HEK293 (cell line): ENCODE measurements around the gene RNF222.

Experiments
- CTCF ChIA-PET: fragments of 350-600 bp; formaldehyde crosslinking; extraction: SDS; loops from one replicate; lab custom pipeline; 2021; ENCODE audit warnings: antibody characterized with exemption; lab: Yijun Ruan, JAX
- POLR2A ChIA-PET: fragments of 300-600 bp; formaldehyde crosslinking; extraction: SDS; loops from one replicate; lab custom pipeline; 2020; ENCODE audit warnings: antibody characterized with exemption, inconsistent platforms; lab: Yijun Ruan, JAX
- H3K27ac ChIP-seq: fragments of 200-500 bp; sonication (Bioruptor generic); 2 replicates; pipeline ENCODE4 v1.5.1; 2014; ENCODE audit warnings: low read depth, low read length, control low read depth, inconsistent platforms; ENCODE audit errors: extremely low read depth
- H3K36me3 ChIP-seq, 2 experiments: fragments of 200-500 bp in 1 of 2; sonication (Bioruptor generic) in 1 of 2; 1 replicate in 1 of 2; 2 replicates in 1 of 2; pipeline ENCODE4 v1.5.1; 2014 to 2017; ENCODE audit warnings: inconsistent platforms in 2 of 2, low read length in 2 of 2; ENCODE audit not compliant: control insufficient read depth in 2 of 2, insufficient read depth in 1 of 2
- H3K4me1 ChIP-seq: fragments of 200-500 bp; sonication (Bioruptor generic); 2 replicates; pipeline ENCODE4 v1.5.1; 2014; ENCODE audit warnings: mild to moderate bottlenecking, low read length, inconsistent platforms; ENCODE audit not compliant: control insufficient read depth, insufficient read depth
- H3K4me3 ChIP-seq: 2 replicates; pipeline ENCODE4 v1.5.1; 2011; ENCODE audit warnings: low read depth, mild to moderate bottlenecking, control low read depth, low read length, moderate library complexity
- H3K9me3 ChIP-seq: fragments of 200-500 bp; sonication (Bioruptor generic); 2 replicates; pipeline ENCODE4 v1.5.1; 2014; ENCODE audit warnings: low read depth, low read length, inconsistent platforms; ENCODE audit not compliant: control insufficient read depth, insufficient read depth
- GLIS2 ChIP-seq: fragments of 450-650 bp; formaldehyde crosslinking; IDR thresholded peaks from 2 replicates; pipeline ENCODE4 v1.5.1; 2016; ENCODE audit warnings: missing biosample characterization, missing genetic modification characterization
- IKZF3 ChIP-seq: fragments of 450-650 bp; IDR thresholded peaks from 2 replicates; pipeline ENCODE4 v1.5.0; 2018; ENCODE audit warnings: missing biosample characterization, mild to moderate bottlenecking, missing genetic modification characterization, moderate library complexity
- KLF1 ChIP-seq: fragments of 450-650 bp; formaldehyde crosslinking; IDR thresholded peaks from 2 replicates; pipeline ENCODE4 v1.5.1; 2016; ENCODE audit warnings: missing biosample characterization, missing genetic modification characterization
- KLF8 ChIP-seq: fragments of 450-650 bp; formaldehyde crosslinking; IDR thresholded peaks from 2 replicates; pipeline ENCODE4 v1.5.1; 2016; ENCODE audit warnings: missing biosample characterization, missing genetic modification characterization
- OSR2 ChIP-seq: fragments of 450-650 bp; formaldehyde crosslinking; IDR thresholded peaks from 2 replicates; pipeline ENCODE4 v1.5.1; 2016; ENCODE audit warnings: missing biosample characterization, missing genetic modification characterization
- PATZ1 ChIP-seq: fragments of 450-650 bp; formaldehyde crosslinking; IDR thresholded peaks from 2 replicates; pipeline ENCODE4 v1.5.1; 2016; ENCODE audit warnings: missing biosample characterization, missing genetic modification characterization
- SP7 ChIP-seq: fragments of 450-650 bp; formaldehyde crosslinking; IDR thresholded peaks from 2 replicates; pipeline ENCODE4 v1.5.1; 2016; ENCODE audit warnings: missing biosample characterization, missing genetic modification characterization
- ZBTB17 ChIP-seq: fragments of 450-650 bp; formaldehyde crosslinking; IDR thresholded peaks from 2 replicates; pipeline ENCODE4 v1.5.1; 2016; ENCODE audit warnings: missing biosample characterization, missing genetic modification characterization
- ZBTB20 ChIP-seq: fragments of 450-650 bp; formaldehyde crosslinking; IDR thresholded peaks from 2 replicates; pipeline ENCODE4 v1.5.1; 2016; ENCODE audit warnings: missing biosample characterization, missing genetic modification characterization
- ZBTB21 ChIP-seq: fragments of 450-650 bp; formaldehyde crosslinking; IDR thresholded peaks from 2 replicates; pipeline ENCODE4 v1.5.1; 2017; ENCODE audit warnings: missing biosample characterization, missing genetic modification characterization
- ZEB2 ChIP-seq: fragments of 450-650 bp; formaldehyde crosslinking; IDR thresholded peaks from 2 replicates; pipeline ENCODE4 v1.5.1; 2016; ENCODE audit warnings: missing biosample characterization, missing genetic modification characterization
- ZNF140 ChIP-seq: fragments of 450-650 bp; formaldehyde crosslinking; IDR thresholded peaks from 2 replicates; pipeline ENCODE4 v1.5.1; 2016; ENCODE audit warnings: missing biosample characterization, missing genetic modification characterization
- ZNF223 ChIP-seq: fragments of 450-650 bp; formaldehyde crosslinking; IDR thresholded peaks from 2 replicates; pipeline ENCODE4 v1.5.1; 2016; ENCODE audit warnings: missing biosample characterization, missing genetic modification characterization
- ZNF239 ChIP-seq: fragments of 450-650 bp; formaldehyde crosslinking; IDR thresholded peaks from 2 replicates; pipeline ENCODE4 v1.5.1; 2016; ENCODE audit warnings: missing biosample characterization, missing genetic modification characterization
- ZNF311 ChIP-seq: fragments of 450-650 bp; formaldehyde crosslinking; IDR thresholded peaks from 2 replicates; pipeline ENCODE4 v1.5.1; 2017; ENCODE audit warnings: missing biosample characterization, missing genetic modification characterization, borderline replicate concordance
- ZNF366 ChIP-seq: fragments of 450-650 bp; formaldehyde crosslinking; conservative IDR thresholded peaks from 2 replicates; pipeline ENCODE4 v1.5.1; 2016; ENCODE audit warnings: missing biosample characterization, missing genetic modification characterization
- ZNF394 ChIP-seq: fragments of 450-650 bp; formaldehyde crosslinking; IDR thresholded peaks from 2 replicates; pipeline ENCODE4 v1.5.1; 2016; ENCODE audit warnings: missing biosample characterization, missing genetic modification characterization, mild to moderate bottlenecking, moderate library complexity, borderline replicate concordance
- ZNF423 ChIP-seq: fragments of 450-650 bp; formaldehyde crosslinking; IDR thresholded peaks from 2 replicates; pipeline ENCODE4 v1.5.1; 2016; ENCODE audit warnings: missing biosample characterization, missing genetic modification characterization
- ZNF555 ChIP-seq: fragments of 450-650 bp; formaldehyde crosslinking; conservative IDR thresholded peaks from 2 replicates; pipeline ENCODE4 v1.5.1; 2017; ENCODE audit warnings: missing biosample characterization, mild to moderate bottlenecking, missing genetic modification characterization, inconsistent platforms
- ZNF571 ChIP-seq: fragments of 450-650 bp; formaldehyde crosslinking; IDR thresholded peaks from 2 replicates; pipeline ENCODE4 v1.5.0; 2017; ENCODE audit warnings: missing biosample characterization, missing genetic modification characterization
- ZNF629 ChIP-seq: fragments of 450-650 bp; formaldehyde crosslinking; IDR thresholded peaks from 2 replicates; pipeline ENCODE4 v1.5.1; 2017; ENCODE audit warnings: missing biosample characterization, missing genetic modification characterization
- ZNF639 ChIP-seq: fragments of 450-650 bp; formaldehyde crosslinking; IDR thresholded peaks from 2 replicates; pipeline ENCODE4 v1.5.1; 2016; ENCODE audit warnings: missing biosample characterization, missing genetic modification characterization
- ZNF645 ChIP-seq: fragments of 450-650 bp; formaldehyde crosslinking; IDR thresholded peaks from 2 replicates; pipeline ENCODE4; 2016; ENCODE audit warnings: missing biosample characterization, missing genetic modification characterization
- ZNF664 ChIP-seq: fragments of 450-650 bp; formaldehyde crosslinking; IDR thresholded peaks from 2 replicates; pipeline ENCODE4 v1.5.1; 2016; ENCODE audit warnings: missing biosample characterization, missing genetic modification characterization
- ZNF747 ChIP-seq: fragments of 450-650 bp; formaldehyde crosslinking; IDR thresholded peaks from 2 replicates; pipeline ENCODE4 v1.5.1; 2016; ENCODE audit warnings: missing biosample characterization, missing genetic modification characterization
- ZNF837 ChIP-seq: fragments of 450-650 bp; formaldehyde crosslinking; IDR thresholded peaks from 2 replicates; pipeline ENCODE4 v1.5.1; 2016; ENCODE audit warnings: missing biosample characterization, missing genetic modification characterization
- TF ChIP-seq, protein P1 (sequence below): fragments of 450-650 bp; formaldehyde crosslinking; IDR thresholded peaks from 2 replicates; pipeline ENCODE4 v1.5.1; 2016; ENCODE audit warnings: missing biosample characterization, missing genetic modification characterization
- TF ChIP-seq, protein P2 (sequence below): fragments of 450-650 bp; formaldehyde crosslinking; IDR thresholded peaks from 2 replicates; pipeline ENCODE4 v1.5.1; 2016; ENCODE audit warnings: missing biosample characterization, missing genetic modification characterization
- TF ChIP-seq, protein P3 (sequence below): fragments of 450-650 bp; formaldehyde crosslinking; IDR thresholded peaks from 2 replicates; pipeline ENCODE4 v1.5.1; 2016; ENCODE audit warnings: missing biosample characterization, missing genetic modification characterization

Gene RNF222

DNA sequence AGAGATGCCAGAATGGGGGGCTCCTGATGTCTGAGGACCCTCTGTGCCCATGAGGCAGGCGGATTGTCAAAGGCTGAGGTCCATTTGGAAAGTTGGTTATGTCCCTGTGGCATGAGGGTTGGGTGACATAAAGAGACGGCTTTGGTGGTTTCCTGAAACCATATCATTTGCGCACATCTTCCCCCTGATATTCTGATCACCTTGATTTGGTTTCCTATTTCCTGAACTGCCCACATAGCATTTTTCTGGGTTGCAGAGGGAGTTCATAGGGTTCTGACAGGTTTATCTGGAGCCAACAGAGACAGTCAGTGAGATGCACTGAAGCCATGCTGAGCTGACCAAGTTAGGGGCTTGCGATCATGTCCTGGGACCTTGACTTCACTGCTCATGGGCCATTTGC is 15.7 kb upstream of the RNF222 start (continued):
- TF ChIP-seq ZNF239 (tag by site-specific recombination) (no peak), IKZF3 (tag by site-specific recombination) (no peak), ZNF140 (tag by site-specific recombination) (no peak), ZNF747 (tag by site-specific recombination) (no peak), ZNF664 (tag by site-specific recombination) (no peak)
- TF ChIP-seq, protein P1, sequence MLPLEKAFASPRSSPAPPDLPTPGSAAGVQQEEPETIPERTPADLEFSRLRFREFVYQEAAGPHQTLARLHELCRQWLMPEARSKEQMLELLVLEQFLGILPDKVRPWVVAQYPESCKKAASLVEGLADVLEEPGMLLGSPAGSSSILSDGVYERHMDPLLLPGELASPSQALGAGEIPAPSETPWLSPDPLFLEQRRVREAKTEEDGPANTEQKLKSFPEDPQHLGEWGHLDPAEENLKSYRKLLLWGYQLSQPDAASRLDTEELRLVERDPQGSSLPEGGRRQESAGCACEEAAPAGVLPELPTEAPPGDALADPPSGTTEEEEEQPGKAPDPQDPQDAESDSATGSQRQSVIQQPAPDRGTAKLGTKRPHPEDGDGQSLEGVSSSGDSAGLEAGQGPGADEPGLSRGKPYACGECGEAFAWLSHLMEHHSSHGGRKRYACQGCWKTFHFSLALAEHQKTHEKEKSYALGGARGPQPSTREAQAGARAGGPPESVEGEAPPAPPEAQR (tag by site-specific recombination): no peak

DNA sequence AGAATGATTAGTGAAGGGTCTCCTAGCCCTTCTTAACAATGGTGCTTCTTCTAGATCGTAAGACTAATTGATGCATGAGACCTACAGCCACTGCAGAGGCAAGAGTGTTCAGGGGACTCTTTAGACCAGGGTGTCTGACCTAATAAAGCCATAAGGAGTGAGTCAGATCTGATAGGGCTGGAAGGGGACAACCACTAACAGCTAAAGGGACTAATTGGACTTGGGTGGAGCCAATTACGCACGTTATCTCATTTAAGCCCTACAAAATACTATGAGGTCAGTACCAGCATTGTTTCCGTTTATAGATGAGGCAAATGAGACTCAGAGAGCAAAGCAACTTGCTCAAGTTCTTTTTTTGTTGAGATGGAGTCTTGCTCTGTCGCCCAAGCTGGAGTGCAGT is 14.5 kb upstream of the RNF222 start:
- no peaks in the 10 kb centered on the region for H3K4me1 ChIP-seq
- no peak overlapping the region for H3K27ac ChIP-seq
- POLR2A ChIA-PET: interaction anchor here (1.7 kb wide), 1 partner anchor 24 kb away, joined by 4 read pairs; the partner anchor contains the start of gene NDEL1
- no peaks in the 10 kb centered on the region for H3K36me3 ChIP-seq
- H3K9me3 ChIP-seq: no peaks in the 10 kb centered on the region
- CTCF ChIA-PET: interaction anchor here (1.5 to 1.8 kb wide), 3 partner anchors 23 to 373 kb away, joined by 4 to 6 read pairs (median 4); partner anchors contain the start of gene NDEL1
- H3K4me3 ChIP-seq: no peak overlapping the region
- TF ChIP-seq PATZ1 (peak; percentile 29; the same call in 1 of the 2 replicates), ZNF555 (tag by site-specific recombination) (no peak), ZNF394 (tag by site-specific recombination) (no peak), KLF8 (tag by site-specific recombination) (no peak), KLF1 (tag by site-specific recombination) (peak; percentile 38; the same call in 1 of the 2 replicates), ZNF223 (tag by site-specific recombination) (no peak), ZNF311 (tag by site-specific recombination) (no peak), GLIS2 (0 out of 2 replicates have a peak, but pooled peaks have one; percentile 19), ZNF366 (0 out of 2 replicates have a peak, but pooled peaks have one; percentile 24), ZBTB20 (tag by site-specific recombination) (no peak), ZNF664 (tag by site-specific recombination) (peak; percentile 78), ZNF639 (tag by site-specific recombination) (peak; percentile 47; the same call in 1 of the 2 replicates), ZNF423 (no peak), ZBTB17 (tag by site-specific recombination) (no peak), ZBTB21 (tag by site-specific recombination) (peak; percentile 69), ZEB2 (tag by site-specific recombination) (peak; percentile 52; the same call in 1 of the 2 replicates), ZNF837 (no peak), ZNF629 (peak; percentile 90), SP7 (tag by site-specific recombination) (0 out of 2 replicates have a peak, but pooled peaks have one; percentile 16), OSR2 (peak; percentile 59), ZNF645 (tag by site-specific recombination) (no peak), ZNF571 (no peak)
- TF ChIP-seq, protein P2, sequence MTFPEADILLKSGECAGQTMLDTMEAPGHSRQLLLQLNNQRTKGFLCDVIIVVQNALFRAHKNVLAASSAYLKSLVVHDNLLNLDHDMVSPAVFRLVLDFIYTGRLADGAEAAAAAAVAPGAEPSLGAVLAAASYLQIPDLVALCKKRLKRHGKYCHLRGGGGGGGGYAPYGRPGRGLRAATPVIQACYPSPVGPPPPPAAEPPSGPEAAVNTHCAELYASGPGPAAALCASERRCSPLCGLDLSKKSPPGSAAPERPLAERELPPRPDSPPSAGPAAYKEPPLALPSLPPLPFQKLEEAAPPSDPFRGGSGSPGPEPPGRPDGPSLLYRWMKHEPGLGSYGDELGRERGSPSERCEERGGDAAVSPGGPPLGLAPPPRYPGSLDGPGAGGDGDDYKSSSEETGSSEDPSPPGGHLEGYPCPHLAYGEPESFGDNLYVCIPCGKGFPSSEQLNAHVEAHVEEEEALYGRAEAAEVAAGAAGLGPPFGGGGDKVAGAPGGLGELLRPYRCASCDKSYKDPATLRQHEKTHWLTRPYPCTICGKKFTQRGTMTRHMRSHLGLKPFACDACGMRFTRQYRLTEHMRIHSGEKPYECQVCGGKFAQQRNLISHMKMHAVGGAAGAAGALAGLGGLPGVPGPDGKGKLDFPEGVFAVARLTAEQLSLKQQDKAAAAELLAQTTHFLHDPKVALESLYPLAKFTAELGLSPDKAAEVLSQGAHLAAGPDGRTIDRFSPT: peak; percentile 61; the same call in 1 of the 2 replicates
- TF ChIP-seq, protein P3, sequence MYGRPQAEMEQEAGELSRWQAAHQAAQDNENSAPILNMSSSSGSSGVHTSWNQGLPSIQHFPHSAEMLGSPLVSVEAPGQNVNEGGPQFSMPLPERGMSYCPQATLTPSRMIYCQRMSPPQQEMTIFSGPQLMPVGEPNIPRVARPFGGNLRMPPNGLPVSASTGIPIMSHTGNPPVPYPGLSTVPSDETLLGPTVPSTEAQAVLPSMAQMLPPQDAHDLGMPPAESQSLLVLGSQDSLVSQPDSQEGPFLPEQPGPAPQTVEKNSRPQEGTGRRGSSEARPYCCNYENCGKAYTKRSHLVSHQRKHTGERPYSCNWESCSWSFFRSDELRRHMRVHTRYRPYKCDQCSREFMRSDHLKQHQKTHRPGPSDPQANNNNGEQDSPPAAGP (tag by site-specific recombination): peak; percentile 53; the same call in 1 of the 2 replicates
